WTC11 (cell line): ENCODE results near the gene FAM204A. TPM values are rescaled to one million over a fixed set of nuclear protein-coding genes. Genes with fewer than 3 reads are reported as not detected.

ENCODE experiments used
- ATAC-seq: fragments of 200-7000 bp; cut with Tn5 transposase; 2 replicates; pipeline ENCODE4 v1.10.0; 2021; ENCODE audit warnings: mild to moderate bottlenecking, moderate library complexity
- CTCF ChIA-PET: fragments of 300-600 bp; sonication (Branson Sonifier 250); formaldehyde crosslinking; loops from one replicate; lab custom pipeline; 2021; ENCODE audit warnings: antibody characterized with exemption; lab: Charles Lee
- POLR2A ChIA-PET: fragments of 350-600 bp; sonication (Branson Sonifier 250); formaldehyde crosslinking; loops from one replicate; lab custom pipeline; 2021; ENCODE audit warnings: antibody characterized with exemption; lab: Charles Lee
- DNase-seq: peaks from one replicate; pipeline ENCODE4 v3.0.0; 2021; ENCODE audit warnings: low spot score
- H3K27ac Mint-ChIP-seq: 2 replicates; pipeline ENCODE4 v1.8.0; 2021; ENCODE audit warnings: mixed read lengths
- H3K27me3 Mint-ChIP-seq: 2 replicates; pipeline ENCODE4 v1.8.0; 2021; ENCODE audit warnings: low read depth, mild to moderate bottlenecking, moderate library complexity, mixed read lengths
- H3K36me3 Mint-ChIP-seq: 2 replicates; pipeline ENCODE4 v1.8.0; 2021; ENCODE audit warnings: mixed read lengths
- H3K4me1 Mint-ChIP-seq: 2 replicates; pipeline ENCODE4 v1.8.0; 2022; ENCODE audit warnings: mixed read lengths
- H3K4me3 Mint-ChIP-seq: 2 replicates; pipeline ENCODE4 v1.8.0; 2021; ENCODE audit warnings: mild to moderate bottlenecking, moderate library complexity, mixed read lengths
- H3K9me3 Mint-ChIP-seq: 2 replicates; pipeline ENCODE4 v1.8.0; 2021; ENCODE audit warnings: mixed read lengths
- ATF1 ChIP-seq: sonication (generic); formaldehyde crosslinking; IDR thresholded peaks from 2 replicates; pipeline ENCODE4 v1.8.1; 2023; ENCODE audit warnings: mild to moderate bottlenecking, moderate library complexity, missing genetic modification reagents
- CDX4 ChIP-seq: fragments of 250-450 bp; sonication (Bioruptor Pico); IDR thresholded peaks from 2 replicates; pipeline ENCODE4 v1.9.0; 2021; ENCODE audit warnings: moderate library complexity, mild to moderate bottlenecking, inconsistent platforms, borderline replicate concordance
- ERG ChIP-seq: fragments of 250-450 bp; sonication (Bioruptor Pico); IDR thresholded peaks from 2 replicates; pipeline ENCODE4 v1.8.0; 2021; ENCODE audit warnings: mild to moderate bottlenecking
- ESRRA ChIP-seq: sonication (generic); formaldehyde crosslinking; IDR thresholded peaks from 2 replicates; pipeline ENCODE4 v1.8.1; 2022; ENCODE audit warnings: mild to moderate bottlenecking, missing genetic modification reagents, borderline replicate concordance
- FOXJ3 ChIP-seq: sonication (generic); formaldehyde crosslinking; IDR thresholded peaks from 2 replicates; pipeline ENCODE4 v1.9.0; 2021; ENCODE audit warnings: missing genetic modification reagents, mild to moderate bottlenecking, borderline replicate concordance
- NFYB ChIP-seq: sonication (generic); formaldehyde crosslinking; conservative IDR thresholded peaks from 2 replicates; pipeline ENCODE4 v1.8.0; 2022; ENCODE audit warnings: low read depth, missing genetic modification reagents
- RELA ChIP-seq: sonication (generic); formaldehyde crosslinking; IDR thresholded peaks from 2 replicates; pipeline ENCODE4 v1.8.1; 2022; ENCODE audit warnings: missing genetic modification reagents, mild to moderate bottlenecking, borderline replicate concordance
- STAT6 ChIP-seq: sonication (generic); formaldehyde crosslinking; conservative IDR thresholded peaks from 2 replicates; pipeline ENCODE4 v1.8.1; 2023; ENCODE audit warnings: mild to moderate bottlenecking, low read depth, missing genetic modification reagents, moderate library complexity
- ZMAT4 ChIP-seq: fragments of 250-450 bp; sonication (Bioruptor Pico); IDR thresholded peaks from 2 replicates; pipeline ENCODE4 v1.9.0; 2021; ENCODE audit warnings: mild to moderate bottlenecking
- ZNF121 ChIP-seq: sonication (generic); formaldehyde crosslinking; IDR thresholded peaks from 2 replicates; pipeline ENCODE4 v1.8.0; 2023; ENCODE audit warnings: missing genetic modification reagents
- total RNA-seq: library from RNA; stranded (reverse); gene quantifications from 3 replicates; pipeline ENCODE4 v1.2.3, GENCODE V29; 2021
- TF ChIP-seq, protein P1 (sequence below): sonication (generic); formaldehyde crosslinking; IDR thresholded peaks from 2 replicates; pipeline ENCODE4 v1.8.0; 2022; ENCODE audit warnings: mild to moderate bottlenecking, missing genetic modification reagents
- TF ChIP-seq, protein P2 (sequence below): fragments of 250-450 bp; sonication (Bioruptor Pico); IDR thresholded peaks from 2 replicates; pipeline ENCODE4 v1.9.0; 2021; ENCODE audit warnings: mild to moderate bottlenecking
- TF ChIP-seq, protein P3 (sequence below): fragments of 250-450 bp; sonication (Bioruptor Pico); IDR thresholded peaks from 2 replicates; pipeline ENCODE4 v1.9.0; 2021; ENCODE audit warnings: mild to moderate bottlenecking, borderline replicate concordance
- TF ChIP-seq, protein P4 (sequence below): sonication (generic); formaldehyde crosslinking; IDR thresholded peaks from 2 replicates; pipeline ENCODE4 v1.8.0; 2023; ENCODE audit warnings: missing genetic modification reagents, mild to moderate bottlenecking, borderline replicate concordance
- TF ChIP-seq, protein P5 (sequence below): fragments of 200-600 bp; IDR thresholded peaks from 2 replicates; pipeline ENCODE4 v1.8.0; 2022; ENCODE audit warnings: antibody characterized with exemption

The FAM204A gene
- total RNA-seq, 1 experiment from 2014 or later, result 33.3 TPM

DNA sequence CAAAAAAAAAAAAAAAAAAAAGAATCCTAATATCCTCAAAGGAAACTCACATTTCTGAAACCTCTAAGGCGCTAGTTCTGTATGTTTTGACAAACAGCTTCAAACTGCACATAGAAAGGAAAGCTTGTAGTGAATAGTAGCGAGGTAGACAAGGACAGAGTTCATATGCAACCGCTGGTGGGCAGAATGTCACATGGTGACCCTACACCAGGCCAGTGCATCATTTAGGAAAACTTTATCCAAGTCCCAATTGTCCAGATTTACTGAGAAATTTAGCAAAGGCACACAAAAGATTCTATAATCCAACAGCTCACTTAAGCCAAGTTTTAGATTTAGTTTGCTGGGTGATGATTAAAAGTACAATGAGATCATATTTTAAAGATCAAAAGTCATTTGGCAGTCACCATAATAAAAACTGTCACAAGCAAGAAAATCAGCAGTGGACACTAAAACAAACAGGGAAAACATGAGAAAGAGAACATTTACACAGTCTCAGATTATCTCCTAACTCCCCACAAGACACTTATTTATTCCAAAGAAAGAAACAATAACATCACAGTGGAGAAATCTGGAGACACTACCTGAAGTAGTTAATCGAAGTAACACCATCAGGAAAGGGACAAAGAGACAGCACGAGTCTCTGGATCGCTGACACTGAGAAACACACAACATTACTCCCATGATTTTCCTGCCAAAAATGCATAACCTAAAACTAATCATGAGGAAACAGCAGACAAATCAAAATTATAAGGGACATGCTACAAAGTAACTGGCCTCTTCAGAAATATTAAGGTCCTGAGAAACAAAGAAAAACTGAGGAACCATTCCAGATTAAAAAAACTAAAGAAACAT is 20.2 kb downstream of the FAM204A start (continued):
- TF ChIP-seq, protein P1, sequence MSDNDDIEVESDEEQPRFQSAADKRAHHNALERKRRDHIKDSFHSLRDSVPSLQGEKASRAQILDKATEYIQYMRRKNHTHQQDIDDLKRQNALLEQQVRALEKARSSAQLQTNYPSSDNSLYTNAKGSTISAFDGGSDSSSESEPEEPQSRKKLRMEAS (CRISPR knock-in tag), result no peak
- TF ChIP-seq FOXJ3 (no peak), ATF1 (no peak), ERG (CRISPR knock-in tag) (no peak)
- TF ChIP-seq, protein P2, sequence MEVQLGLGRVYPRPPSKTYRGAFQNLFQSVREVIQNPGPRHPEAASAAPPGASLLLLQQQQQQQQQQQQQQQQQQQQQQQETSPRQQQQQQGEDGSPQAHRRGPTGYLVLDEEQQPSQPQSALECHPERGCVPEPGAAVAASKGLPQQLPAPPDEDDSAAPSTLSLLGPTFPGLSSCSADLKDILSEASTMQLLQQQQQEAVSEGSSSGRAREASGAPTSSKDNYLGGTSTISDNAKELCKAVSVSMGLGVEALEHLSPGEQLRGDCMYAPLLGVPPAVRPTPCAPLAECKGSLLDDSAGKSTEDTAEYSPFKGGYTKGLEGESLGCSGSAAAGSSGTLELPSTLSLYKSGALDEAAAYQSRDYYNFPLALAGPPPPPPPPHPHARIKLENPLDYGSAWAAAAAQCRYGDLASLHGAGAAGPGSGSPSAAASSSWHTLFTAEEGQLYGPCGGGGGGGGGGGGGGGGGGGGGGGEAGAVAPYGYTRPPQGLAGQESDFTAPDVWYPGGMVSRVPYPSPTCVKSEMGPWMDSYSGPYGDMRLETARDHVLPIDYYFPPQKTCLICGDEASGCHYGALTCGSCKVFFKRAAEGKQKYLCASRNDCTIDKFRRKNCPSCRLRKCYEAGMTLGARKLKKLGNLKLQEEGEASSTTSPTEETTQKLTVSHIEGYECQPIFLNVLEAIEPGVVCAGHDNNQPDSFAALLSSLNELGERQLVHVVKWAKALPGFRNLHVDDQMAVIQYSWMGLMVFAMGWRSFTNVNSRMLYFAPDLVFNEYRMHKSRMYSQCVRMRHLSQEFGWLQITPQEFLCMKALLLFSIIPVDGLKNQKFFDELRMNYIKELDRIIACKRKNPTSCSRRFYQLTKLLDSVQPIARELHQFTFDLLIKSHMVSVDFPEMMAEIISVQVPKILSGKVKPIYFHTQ (CRISPR knock-in tag), result no peak

GRCh38 chr10:118315629-118316028 is 26.5 kb downstream of the FAM204A start:
- no peaks in the 10 kb centered on the region for H3K27me3 Mint-ChIP-seq
- H3K4me1 Mint-ChIP-seq, result no peaks in the 10 kb centered on the region
- ChIA-PET CTCF (no interaction called here), POLR2A (no interaction called here)
- H3K4me3 Mint-ChIP-seq, result no peak overlapping the region
- H3K27ac Mint-ChIP-seq, result no peak overlapping the region
- ATAC-seq, result no peak
- no peaks in the 10 kb centered on the region for H3K36me3 Mint-ChIP-seq
- DNase-seq, result no peak
- H3K9me3 Mint-ChIP-seq, result no peaks in the 10 kb centered on the region
- TF ChIP-seq, protein P3, sequence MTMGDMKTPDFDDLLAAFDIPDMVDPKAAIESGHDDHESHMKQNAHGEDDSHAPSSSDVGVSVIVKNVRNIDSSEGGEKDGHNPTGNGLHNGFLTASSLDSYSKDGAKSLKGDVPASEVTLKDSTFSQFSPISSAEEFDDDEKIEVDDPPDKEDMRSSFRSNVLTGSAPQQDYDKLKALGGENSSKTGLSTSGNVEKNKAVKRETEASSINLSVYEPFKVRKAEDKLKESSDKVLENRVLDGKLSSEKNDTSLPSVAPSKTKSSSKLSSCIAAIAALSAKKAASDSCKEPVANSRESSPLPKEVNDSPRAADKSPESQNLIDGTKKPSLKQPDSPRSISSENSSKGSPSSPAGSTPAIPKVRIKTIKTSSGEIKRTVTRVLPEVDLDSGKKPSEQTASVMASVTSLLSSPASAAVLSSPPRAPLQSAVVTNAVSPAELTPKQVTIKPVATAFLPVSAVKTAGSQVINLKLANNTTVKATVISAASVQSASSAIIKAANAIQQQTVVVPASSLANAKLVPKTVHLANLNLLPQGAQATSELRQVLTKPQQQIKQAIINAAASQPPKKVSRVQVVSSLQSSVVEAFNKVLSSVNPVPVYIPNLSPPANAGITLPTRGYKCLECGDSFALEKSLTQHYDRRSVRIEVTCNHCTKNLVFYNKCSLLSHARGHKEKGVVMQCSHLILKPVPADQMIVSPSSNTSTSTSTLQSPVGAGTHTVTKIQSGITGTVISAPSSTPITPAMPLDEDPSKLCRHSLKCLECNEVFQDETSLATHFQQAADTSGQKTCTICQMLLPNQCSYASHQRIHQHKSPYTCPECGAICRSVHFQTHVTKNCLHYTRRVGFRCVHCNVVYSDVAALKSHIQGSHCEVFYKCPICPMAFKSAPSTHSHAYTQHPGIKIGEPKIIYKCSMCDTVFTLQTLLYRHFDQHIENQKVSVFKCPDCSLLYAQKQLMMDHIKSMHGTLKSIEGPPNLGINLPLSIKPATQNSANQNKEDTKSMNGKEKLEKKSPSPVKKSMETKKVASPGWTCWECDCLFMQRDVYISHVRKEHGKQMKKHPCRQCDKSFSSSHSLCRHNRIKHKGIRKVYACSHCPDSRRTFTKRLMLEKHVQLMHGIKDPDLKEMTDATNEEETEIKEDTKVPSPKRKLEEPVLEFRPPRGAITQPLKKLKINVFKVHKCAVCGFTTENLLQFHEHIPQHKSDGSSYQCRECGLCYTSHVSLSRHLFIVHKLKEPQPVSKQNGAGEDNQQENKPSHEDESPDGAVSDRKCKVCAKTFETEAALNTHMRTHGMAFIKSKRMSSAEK (CRISPR knock-in tag), result no peak
- TF ChIP-seq STAT6 (no peak), NFYB (CRISPR knock-in tag) (no peak), RELA (no peak), ZMAT4 (CRISPR knock-in tag) (no peak), ESRRA (no peak), CDX4 (CRISPR knock-in tag) (no peak), ZNF121 (CRISPR knock-in tag) (no peak)
- TF ChIP-seq, protein P4, sequence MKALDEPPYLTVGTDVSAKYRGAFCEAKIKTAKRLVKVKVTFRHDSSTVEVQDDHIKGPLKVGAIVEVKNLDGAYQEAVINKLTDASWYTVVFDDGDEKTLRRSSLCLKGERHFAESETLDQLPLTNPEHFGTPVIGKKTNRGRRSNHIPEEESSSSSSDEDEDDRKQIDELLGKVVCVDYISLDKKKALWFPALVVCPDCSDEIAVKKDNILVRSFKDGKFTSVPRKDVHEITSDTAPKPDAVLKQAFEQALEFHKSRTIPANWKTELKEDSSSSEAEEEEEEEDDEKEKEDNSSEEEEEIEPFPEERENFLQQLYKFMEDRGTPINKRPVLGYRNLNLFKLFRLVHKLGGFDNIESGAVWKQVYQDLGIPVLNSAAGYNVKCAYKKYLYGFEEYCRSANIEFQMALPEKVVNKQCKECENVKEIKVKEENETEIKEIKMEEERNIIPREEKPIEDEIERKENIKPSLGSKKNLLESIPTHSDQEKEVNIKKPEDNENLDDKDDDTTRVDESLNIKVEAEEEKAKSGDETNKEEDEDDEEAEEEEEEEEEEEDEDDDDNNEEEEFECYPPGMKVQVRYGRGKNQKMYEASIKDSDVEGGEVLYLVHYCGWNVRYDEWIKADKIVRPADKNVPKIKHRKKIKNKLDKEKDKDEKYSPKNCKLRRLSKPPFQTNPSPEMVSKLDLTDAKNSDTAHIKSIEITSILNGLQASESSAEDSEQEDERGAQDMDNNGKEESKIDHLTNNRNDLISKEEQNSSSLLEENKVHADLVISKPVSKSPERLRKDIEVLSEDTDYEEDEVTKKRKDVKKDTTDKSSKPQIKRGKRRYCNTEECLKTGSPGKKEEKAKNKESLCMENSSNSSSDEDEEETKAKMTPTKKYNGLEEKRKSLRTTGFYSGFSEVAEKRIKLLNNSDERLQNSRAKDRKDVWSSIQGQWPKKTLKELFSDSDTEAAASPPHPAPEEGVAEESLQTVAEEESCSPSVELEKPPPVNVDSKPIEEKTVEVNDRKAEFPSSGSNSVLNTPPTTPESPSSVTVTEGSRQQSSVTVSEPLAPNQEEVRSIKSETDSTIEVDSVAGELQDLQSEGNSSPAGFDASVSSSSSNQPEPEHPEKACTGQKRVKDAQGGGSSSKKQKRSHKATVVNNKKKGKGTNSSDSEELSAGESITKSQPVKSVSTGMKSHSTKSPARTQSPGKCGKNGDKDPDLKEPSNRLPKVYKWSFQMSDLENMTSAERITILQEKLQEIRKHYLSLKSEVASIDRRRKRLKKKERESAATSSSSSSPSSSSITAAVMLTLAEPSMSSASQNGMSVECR (CRISPR knock-in tag), result no peak
- TF ChIP-seq, protein P5, sequence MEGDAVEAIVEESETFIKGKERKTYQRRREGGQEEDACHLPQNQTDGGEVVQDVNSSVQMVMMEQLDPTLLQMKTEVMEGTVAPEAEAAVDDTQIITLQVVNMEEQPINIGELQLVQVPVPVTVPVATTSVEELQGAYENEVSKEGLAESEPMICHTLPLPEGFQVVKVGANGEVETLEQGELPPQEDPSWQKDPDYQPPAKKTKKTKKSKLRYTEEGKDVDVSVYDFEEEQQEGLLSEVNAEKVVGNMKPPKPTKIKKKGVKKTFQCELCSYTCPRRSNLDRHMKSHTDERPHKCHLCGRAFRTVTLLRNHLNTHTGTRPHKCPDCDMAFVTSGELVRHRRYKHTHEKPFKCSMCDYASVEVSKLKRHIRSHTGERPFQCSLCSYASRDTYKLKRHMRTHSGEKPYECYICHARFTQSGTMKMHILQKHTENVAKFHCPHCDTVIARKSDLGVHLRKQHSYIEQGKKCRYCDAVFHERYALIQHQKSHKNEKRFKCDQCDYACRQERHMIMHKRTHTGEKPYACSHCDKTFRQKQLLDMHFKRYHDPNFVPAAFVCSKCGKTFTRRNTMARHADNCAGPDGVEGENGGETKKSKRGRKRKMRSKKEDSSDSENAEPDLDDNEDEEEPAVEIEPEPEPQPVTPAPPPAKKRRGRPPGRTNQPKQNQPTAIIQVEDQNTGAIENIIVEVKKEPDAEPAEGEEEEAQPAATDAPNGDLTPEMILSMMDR, result no peak
